Measurements from ENCODE around the gene TIMM29. TPM values are rescaled to one million over a fixed set of nuclear protein-coding genes. Genes with fewer than 3 reads are reported as not detected.

TIMM29 gene
- polyA plus RNA-seq, 1 donor from 2014 or later: 39.4 TPM

DNA sequence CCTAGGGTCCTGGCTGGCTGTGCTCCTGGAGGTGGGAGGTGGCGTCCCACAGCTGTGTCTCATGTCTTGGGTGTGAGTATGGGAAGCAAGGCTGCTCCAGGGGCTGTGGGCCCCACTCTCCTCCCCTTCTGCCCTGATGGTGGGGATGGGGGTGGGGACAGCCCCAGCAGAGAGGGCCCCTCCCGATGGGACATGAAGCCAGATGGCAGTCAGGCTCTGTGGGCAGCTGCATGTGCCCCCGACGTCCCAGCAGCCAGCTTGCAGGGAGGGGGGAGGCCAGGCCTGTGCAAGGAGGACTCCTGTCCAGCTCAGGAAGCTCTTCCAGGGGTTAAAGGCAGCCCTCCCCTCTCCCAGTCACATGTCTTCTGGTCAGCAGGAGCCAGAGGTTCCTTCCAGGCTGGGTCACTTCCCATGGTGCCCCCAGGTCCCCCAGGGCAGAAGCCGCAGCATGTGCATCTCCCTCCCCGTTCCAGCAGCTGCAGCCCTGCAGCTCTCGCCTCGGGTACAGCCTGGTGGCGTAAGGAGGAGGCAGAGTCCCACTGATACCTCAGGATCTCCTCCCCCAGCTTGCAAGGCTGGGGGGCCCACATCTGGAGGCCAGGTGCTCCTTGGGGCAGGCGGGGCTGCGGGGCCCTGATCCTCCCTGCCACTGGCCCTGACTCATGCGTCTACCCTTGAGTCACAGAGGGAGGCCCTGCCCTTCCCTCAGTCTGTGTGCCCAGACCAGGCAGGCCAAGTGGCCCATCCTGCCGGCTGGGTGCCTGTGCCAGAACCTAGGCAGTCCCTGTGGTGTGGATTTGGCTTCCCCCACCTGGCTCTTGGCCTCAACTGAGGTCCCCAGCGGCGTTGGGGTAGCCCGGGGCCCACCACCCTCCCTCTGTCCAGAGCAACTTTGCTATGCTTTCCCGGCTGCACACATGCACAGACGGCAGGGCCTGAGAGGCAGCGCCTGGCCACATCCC, 13.2 kb upstream of the TIMM29 start:
- TF ChIP-seq EP300 (conservative IDR thresholded peaks at IDR 0.05; ENCODE audit: poor library complexity, severe bottlenecking) (no peak), EZH2 (IDR thresholded peaks at IDR 0.05; ENCODE audit: borderline replicate concordance, insufficient read depth, low read length, poor library complexity, severe bottlenecking) (no peak), SMC3 (conservative IDR thresholded peaks at IDR 0.05; ENCODE audit: poor library complexity) (no peak), MXI1 (conservative IDR thresholded peaks at IDR 0.05; ENCODE audit: poor library complexity, severe bottlenecking) (no peak), POLR2AphosphoS5 (IDR thresholded peaks at IDR 0.05) (no peak), RAD21 (conservative IDR thresholded peaks at IDR 0.05) (no peak), TAF1 (IDR thresholded peaks at IDR 0.05; ENCODE audit: low read depth) (no peak)
- TF ChIP-seq, protein P1, sequence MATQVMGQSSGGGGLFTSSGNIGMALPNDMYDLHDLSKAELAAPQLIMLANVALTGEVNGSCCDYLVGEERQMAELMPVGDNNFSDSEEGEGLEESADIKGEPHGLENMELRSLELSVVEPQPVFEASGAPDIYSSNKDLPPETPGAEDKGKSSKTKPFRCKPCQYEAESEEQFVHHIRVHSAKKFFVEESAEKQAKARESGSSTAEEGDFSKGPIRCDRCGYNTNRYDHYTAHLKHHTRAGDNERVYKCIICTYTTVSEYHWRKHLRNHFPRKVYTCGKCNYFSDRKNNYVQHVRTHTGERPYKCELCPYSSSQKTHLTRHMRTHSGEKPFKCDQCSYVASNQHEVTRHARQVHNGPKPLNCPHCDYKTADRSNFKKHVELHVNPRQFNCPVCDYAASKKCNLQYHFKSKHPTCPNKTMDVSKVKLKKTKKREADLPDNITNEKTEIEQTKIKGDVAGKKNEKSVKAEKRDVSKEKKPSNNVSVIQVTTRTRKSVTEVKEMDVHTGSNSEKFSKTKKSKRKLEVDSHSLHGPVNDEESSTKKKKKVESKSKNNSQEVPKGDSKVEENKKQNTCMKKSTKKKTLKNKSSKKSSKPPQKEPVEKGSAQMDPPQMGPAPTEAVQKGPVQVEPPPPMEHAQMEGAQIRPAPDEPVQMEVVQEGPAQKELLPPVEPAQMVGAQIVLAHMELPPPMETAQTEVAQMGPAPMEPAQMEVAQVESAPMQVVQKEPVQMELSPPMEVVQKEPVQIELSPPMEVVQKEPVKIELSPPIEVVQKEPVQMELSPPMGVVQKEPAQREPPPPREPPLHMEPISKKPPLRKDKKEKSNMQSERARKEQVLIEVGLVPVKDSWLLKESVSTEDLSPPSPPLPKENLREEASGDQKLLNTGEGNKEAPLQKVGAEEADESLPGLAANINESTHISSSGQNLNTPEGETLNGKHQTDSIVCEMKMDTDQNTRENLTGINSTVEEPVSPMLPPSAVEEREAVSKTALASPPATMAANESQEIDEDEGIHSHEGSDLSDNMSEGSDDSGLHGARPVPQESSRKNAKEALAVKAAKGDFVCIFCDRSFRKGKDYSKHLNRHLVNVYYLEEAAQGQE (IDR thresholded peaks at IDR 0.05; ENCODE audit: borderline replicate concordance): no peak
- TF ChIP-seq, protein P2, sequence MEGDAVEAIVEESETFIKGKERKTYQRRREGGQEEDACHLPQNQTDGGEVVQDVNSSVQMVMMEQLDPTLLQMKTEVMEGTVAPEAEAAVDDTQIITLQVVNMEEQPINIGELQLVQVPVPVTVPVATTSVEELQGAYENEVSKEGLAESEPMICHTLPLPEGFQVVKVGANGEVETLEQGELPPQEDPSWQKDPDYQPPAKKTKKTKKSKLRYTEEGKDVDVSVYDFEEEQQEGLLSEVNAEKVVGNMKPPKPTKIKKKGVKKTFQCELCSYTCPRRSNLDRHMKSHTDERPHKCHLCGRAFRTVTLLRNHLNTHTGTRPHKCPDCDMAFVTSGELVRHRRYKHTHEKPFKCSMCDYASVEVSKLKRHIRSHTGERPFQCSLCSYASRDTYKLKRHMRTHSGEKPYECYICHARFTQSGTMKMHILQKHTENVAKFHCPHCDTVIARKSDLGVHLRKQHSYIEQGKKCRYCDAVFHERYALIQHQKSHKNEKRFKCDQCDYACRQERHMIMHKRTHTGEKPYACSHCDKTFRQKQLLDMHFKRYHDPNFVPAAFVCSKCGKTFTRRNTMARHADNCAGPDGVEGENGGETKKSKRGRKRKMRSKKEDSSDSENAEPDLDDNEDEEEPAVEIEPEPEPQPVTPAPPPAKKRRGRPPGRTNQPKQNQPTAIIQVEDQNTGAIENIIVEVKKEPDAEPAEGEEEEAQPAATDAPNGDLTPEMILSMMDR (IDR thresholded peaks at IDR 0.05; ENCODE audit: poor library complexity, severe bottlenecking): no peak
- Histone ChIP-seq H3K27ac (ENCODE audit: low read length) (no peak overlapping the region), H3K9me2 (ENCODE audit: insufficient read depth, low read length) (no peaks in the 10 kb centered on the region), H3K4me2 (ENCODE audit: low read length) (no peak overlapping the region), H3K9me3 (ENCODE audit: low read length) (no peaks in the 10 kb centered on the region), H4K20me1 (ENCODE audit: insufficient read depth) (no peaks in the 10 kb centered on the region), H3K4me3 (ENCODE audit: low read length) (no peak overlapping the region), H3K79me2 (replicated peaks; ENCODE audit: insufficient read depth, low read length) (no peaks in the 10 kb centered on the region), H3K36me3 (ENCODE audit: insufficient read depth, low read length) (no peaks in the 10 kb centered on the region), H2AFZ (ENCODE audit: low read depth, low read length) (no peak overlapping the region), H3K27me3 (ENCODE audit: insufficient read depth, low read depth, low read length) (no peaks in the 10 kb centered on the region), H3F3A (ENCODE audit: insufficient read depth, low read length, poor library complexity, severe bottlenecking) (no peaks in the 10 kb centered on the region), H3K9ac (ENCODE audit: low read length) (no peak overlapping the region)

DNA sequence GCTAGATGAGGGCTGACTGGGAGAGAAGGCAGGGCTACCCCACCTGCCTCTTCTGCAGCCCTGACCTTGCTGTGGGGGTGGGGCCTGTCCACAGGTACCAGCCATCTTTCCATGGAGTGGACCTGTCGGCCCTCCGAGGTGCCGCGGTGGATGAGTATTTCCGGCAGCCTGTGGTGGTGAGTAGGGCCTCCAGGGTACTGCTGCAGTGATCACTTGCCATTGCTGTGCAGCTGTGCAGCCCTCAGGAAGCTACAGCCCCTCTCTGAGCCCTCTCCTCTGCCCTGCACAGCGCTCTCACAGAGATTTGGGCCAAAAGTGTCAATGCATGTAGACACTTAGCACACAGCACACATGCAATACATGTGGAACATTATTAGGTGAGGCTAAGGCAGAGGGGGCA, 12.0 kb upstream of the TIMM29 start:
- Histone ChIP-seq H3K79me2 (replicated peaks; ENCODE audit: insufficient read depth, low read length) (no peaks in the 10 kb centered on the region), H3F3A (ENCODE audit: insufficient read depth, low read length, poor library complexity, severe bottlenecking) (no peaks in the 10 kb centered on the region), H2AFZ (ENCODE audit: low read depth, low read length) (no peak overlapping the region), H3K9me3 (ENCODE audit: low read length) (no peaks in the 10 kb centered on the region), H3K36me3 (ENCODE audit: insufficient read depth, low read length) (no peaks in the 10 kb centered on the region), H3K4me3 (ENCODE audit: low read length) (no peak overlapping the region), H3K9ac (ENCODE audit: low read length) (no peak overlapping the region), H3K27me3 (ENCODE audit: insufficient read depth, low read depth, low read length) (no peaks in the 10 kb centered on the region), H3K9me2 (ENCODE audit: insufficient read depth, low read length) (no peaks in the 10 kb centered on the region), H3K4me2 (ENCODE audit: low read length) (no peak overlapping the region), H4K20me1 (ENCODE audit: insufficient read depth) (no peaks in the 10 kb centered on the region), H3K27ac (ENCODE audit: low read length) (no peak overlapping the region)
- no peak for TF ChIP-seq RAD21 (conservative IDR thresholded peaks at IDR 0.05)
- TF ChIP-seq, protein P1 (IDR thresholded peaks at IDR 0.05; ENCODE audit: borderline replicate concordance): no peak
- TF ChIP-seq POLR2AphosphoS5 (IDR thresholded peaks at IDR 0.05): no peak
- no peak for TF ChIP-seq EP300 (conservative IDR thresholded peaks at IDR 0.05; ENCODE audit: poor library complexity, severe bottlenecking)
- no peak for TF ChIP-seq TAF1 (IDR thresholded peaks at IDR 0.05; ENCODE audit: low read depth)
- TF ChIP-seq, protein P2 (IDR thresholded peaks at IDR 0.05; ENCODE audit: poor library complexity, severe bottlenecking): no peak
- TF ChIP-seq MXI1 (conservative IDR thresholded peaks at IDR 0.05; ENCODE audit: poor library complexity, severe bottlenecking): no peak
- no peak for TF ChIP-seq EZH2 (IDR thresholded peaks at IDR 0.05; ENCODE audit: borderline replicate concordance, insufficient read depth, low read length, poor library complexity, severe bottlenecking)
- no peak for TF ChIP-seq SMC3 (conservative IDR thresholded peaks at IDR 0.05; ENCODE audit: poor library complexity)

All from neural cell (in vitro differentiated cells).